ENCODE data around the gene DERA. TPM values are rescaled to one million over a fixed set of nuclear protein-coding genes. Genes with fewer than 3 reads are reported as not detected.
A peak's percentile ranks its signal among the peaks of the same experiment; 100 is the strongest.

The DERA gene
- polyA plus RNA-seq, 3 donors = 16.2 to 84.2 (median 83.6) TPM

GRCh38 chr12:15897433-15897832, 13.7 kb upstream of the DERA start:
- Histone ChIP-seq H3K79me2 (ENCODE audit: insufficient read depth, low read length) (no peaks in the 10 kb centered on the region), H2AFZ (ENCODE audit: insufficient read depth, low read depth, low read length, poor library complexity, severe bottlenecking) (no peak overlapping the region), H3K4me3 (replicated peaks in 1 of 3; ENCODE audit: low read depth in 2 of 3, low read length in 3 of 3) (no peak overlapping the region), H3K27ac (ENCODE audit: low read depth in 1 of 2, low read length in 2 of 2) (no peak overlapping the region), H3K4me2 (replicated peaks; ENCODE audit: extremely low read depth, low read length, poor library complexity, severe bottlenecking) (no peak overlapping the region), H3K4me1 (ENCODE audit: control insufficient read depth in 1 of 2, insufficient read depth in 2 of 2, low read length in 2 of 2) (no peaks in the 10 kb centered on the region), H3K27me3 (ENCODE audit: control insufficient read depth in 2 of 2, insufficient read depth in 2 of 2, low read length in 2 of 2) (no peaks in the 10 kb centered on the region), H3K9me3 (replicated peaks in 1 of 2; ENCODE audit: control insufficient read depth in 1 of 2, insufficient read depth in 1 of 2, low read length in 2 of 2) (no peaks in the 10 kb centered on the region), H3K36me3 (replicated peaks in 1 of 2; ENCODE audit: control insufficient read depth in 1 of 2, insufficient read depth in 2 of 2, low read length in 2 of 2) (peaks cover 81 to 85% of the 10 kb centered on the region in 2 donors), H3K9ac (ENCODE audit: insufficient read depth, low read length, poor library complexity, severe bottlenecking) (no peak overlapping the region), H4K20me1 (ENCODE audit: insufficient read depth, low read length) (peaks cover 3% of the 10 kb centered on the region)
- intact Hi-C loops (cut with micrococcal nuclease) = no loop called here
- Mint-ChIP-seq H3K4me3 (no peak overlapping the region), H3K4me1 (no peaks in the 10 kb centered on the region), H3K36me3 (peaks cover 60 to 69% of the 10 kb centered on the region in 2 donors), H3K27ac (no peak overlapping the region), H3K27me3 (ENCODE audit: low read depth in 3 of 3) (no peaks in the 10 kb centered on the region), H3K9me3 (no peaks in the 10 kb centered on the region)
- WGBS (ENCODE audit: insufficient coverage) = no CpG with 5 or more reads among the region's 2 CpGs
- DNase-seq = no peak
- TF ChIP-seq CTCF (IDR thresholded peaks at IDR 0.05) = no peak

- H3K4me3 Mint-ChIP-seq = no peak overlapping the region
- peaks cover 62 to 78% of the 10 kb centered on the region in 2 donors for H3K36me3 Mint-ChIP-seq
- Histone ChIP-seq H3K9me3 (replicated peaks in 1 of 2; ENCODE audit: control insufficient read depth in 1 of 2, insufficient read depth in 1 of 2, low read length in 2 of 2) (no peaks in the 10 kb centered on the region), H3K4me2 (replicated peaks; ENCODE audit: extremely low read depth, low read length, poor library complexity, severe bottlenecking) (no peak overlapping the region), H3K79me2 (ENCODE audit: insufficient read depth, low read length) (no peaks in the 10 kb centered on the region), H3K27me3 (ENCODE audit: control insufficient read depth in 2 of 2, insufficient read depth in 2 of 2, low read length in 2 of 2) (no peaks in the 10 kb centered on the region), H2AFZ (ENCODE audit: insufficient read depth, low read depth, low read length, poor library complexity, severe bottlenecking) (no peak overlapping the region), H3K9ac (ENCODE audit: insufficient read depth, low read length, poor library complexity, severe bottlenecking) (no peak overlapping the region), H3K4me3 (replicated peaks in 1 of 3; ENCODE audit: low read depth in 2 of 3, low read length in 3 of 3) (no peak overlapping the region), H3K36me3 (replicated peaks in 1 of 2; ENCODE audit: control insufficient read depth in 1 of 2, insufficient read depth in 2 of 2, low read length in 2 of 2) (peaks cover 88 to 89% of the 10 kb centered on the region in 2 donors), H3K27ac (ENCODE audit: low read depth in 1 of 2, low read length in 2 of 2) (no peak overlapping the region), H4K20me1 (ENCODE audit: insufficient read depth, low read length) (peaks cover 3% of the 10 kb centered on the region), H3K4me1 (ENCODE audit: control insufficient read depth in 1 of 2, insufficient read depth in 2 of 2, low read length in 2 of 2) (no peaks in the 10 kb centered on the region)
- H3K4me1 Mint-ChIP-seq = no peaks in the 10 kb centered on the region
- intact Hi-C loops (cut with micrococcal nuclease) = no loop called here
- peak overlapping the region in 2 of 7 donors; percentile 24 to 72 for H3K27ac Mint-ChIP-seq
- no peaks in the 10 kb centered on the region for H3K27me3 Mint-ChIP-seq (ENCODE audit: low read depth in 3 of 3)
- H3K9me3 Mint-ChIP-seq = no peaks in the 10 kb centered on the region
- DNase-seq = peak; percentile 9 to 41 (median 17)
- peak; percentile 81 for TF ChIP-seq CTCF (IDR thresholded peaks at IDR 0.05)
These were observed 11.8 kb upstream of the DERA start for GRCh38 chr12:15899282-15899870.

Measured in CD14-positive monocyte (primary cell).